Cerebellar cortex (tissue), 1 donor: Measurements from ENCODE around the gene ERICH4.
A peak's percentile ranks its signal among the peaks of the same experiment; 100 is the strongest.
"Not testable (repeated sequence)": the region's sequence is repeated elsewhere in the genome, so short reads cannot be mapped to it uniquely, and the experiment has no call there.

Experiments used
- DNase-seq: peaks from one replicate; pipeline ENCODE4 v3.0.0-alpha.2; 2015; ENCODE audit warnings: low spot score

ERICH4 gene

DNA sequence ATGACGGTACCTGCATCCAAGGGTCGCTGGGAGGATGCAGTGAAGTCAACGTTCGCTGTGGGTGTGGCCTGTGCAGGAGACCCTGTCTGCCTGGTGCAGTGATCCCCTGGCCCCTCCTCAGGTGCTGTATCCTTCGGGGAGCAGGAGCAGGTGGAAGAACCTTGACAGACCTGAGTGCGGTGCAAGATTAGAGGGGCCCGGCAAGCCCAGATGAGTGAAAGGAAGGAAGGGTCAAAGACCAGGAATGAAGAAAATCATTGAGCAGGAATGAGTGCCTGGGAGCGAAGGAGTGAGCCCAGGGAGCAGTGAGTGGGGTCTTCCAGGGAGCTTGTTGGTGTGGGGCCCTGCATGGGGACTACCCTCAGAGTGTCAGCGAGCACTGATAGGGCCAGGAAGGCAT, 28.5 kb upstream of the ERICH4 start:
- DNase-seq, result no peak

DNA sequence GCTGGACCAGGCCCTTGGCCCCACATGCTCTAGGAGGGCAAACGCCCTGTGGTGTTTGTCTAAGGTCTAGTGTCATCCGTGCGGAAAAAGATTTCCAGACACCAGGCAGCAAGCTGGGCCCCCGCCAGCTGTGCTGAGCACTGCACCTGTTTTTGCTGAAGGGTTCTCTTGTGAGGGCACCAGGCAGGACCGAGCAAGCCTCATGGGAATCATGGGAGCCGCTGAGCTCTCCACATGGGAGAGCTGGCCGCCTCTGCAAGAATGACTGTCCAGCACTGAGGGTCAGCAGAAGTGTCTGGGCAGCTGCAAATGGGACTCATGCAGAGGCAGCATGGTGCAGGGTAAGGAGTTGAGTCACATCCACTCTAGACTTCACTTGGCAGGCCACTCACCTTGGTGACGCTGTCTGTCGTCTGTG, 27.8 kb upstream of the ERICH4 start:
- DNase-seq, result no peak

- no peak for DNase-seq
Observed at GRCh38 chr19:41416194-41416674, 26.7 kb upstream of the ERICH4 start.

GRCh38 chr19:41420101-41420880, 22.7 kb upstream of the ERICH4 start:
- no peak for DNase-seq

DNA sequence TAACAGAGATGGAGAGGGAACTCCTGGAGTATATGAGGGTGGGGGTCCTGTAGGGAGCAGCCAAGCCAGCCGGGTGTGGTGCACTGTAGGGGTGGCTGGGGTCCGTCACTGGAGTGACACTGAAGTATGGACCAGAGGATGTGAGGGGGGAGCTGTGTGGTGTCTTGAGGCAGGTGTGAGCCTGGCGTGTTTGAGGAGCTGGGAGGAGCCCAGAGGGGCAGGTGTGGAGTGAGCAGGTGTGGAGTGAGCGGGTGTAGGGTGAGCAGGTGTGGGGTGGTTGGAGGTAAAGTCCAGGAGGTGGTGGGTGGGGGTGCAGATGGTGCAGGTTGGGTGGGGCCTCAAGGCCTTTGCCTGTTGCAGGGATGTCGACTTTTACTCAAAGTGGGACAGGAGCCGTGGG, 21.6 kb upstream of the ERICH4 start:
- no peak for DNase-seq

- no peak for DNase-seq
Observed at GRCh38 chr19:41421973-41422372, 21.0 kb upstream of the ERICH4 start.

GRCh38 chr19:41422456-41422855, 20.5 kb upstream of the ERICH4 start:
- DNase-seq, result no peak

DNA sequence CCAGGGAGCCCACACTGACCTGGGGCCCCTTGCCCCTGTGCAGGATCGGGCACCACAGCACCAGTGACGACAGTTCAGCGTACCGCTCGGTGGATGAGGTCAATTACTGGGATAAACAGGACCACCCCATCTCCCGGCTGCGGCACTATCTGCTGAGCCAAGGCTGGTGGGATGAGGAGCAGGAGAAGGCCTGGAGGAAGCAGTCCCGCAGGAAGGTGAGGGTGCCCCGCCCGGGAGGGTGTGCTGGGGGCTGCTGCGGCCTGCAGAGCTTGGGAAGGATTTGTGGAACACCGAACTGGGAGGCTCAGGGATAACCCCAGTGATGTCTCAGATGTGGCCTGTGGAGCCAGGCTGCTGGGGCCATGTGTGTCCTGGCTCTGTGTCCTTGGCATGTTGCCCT, 20.0 kb upstream of the ERICH4 start:
- DNase-seq, result no peak

- no peak for DNase-seq
Observed at GRCh38 chr19:41424335-41425173, 18.4 kb upstream of the ERICH4 start.

DNA sequence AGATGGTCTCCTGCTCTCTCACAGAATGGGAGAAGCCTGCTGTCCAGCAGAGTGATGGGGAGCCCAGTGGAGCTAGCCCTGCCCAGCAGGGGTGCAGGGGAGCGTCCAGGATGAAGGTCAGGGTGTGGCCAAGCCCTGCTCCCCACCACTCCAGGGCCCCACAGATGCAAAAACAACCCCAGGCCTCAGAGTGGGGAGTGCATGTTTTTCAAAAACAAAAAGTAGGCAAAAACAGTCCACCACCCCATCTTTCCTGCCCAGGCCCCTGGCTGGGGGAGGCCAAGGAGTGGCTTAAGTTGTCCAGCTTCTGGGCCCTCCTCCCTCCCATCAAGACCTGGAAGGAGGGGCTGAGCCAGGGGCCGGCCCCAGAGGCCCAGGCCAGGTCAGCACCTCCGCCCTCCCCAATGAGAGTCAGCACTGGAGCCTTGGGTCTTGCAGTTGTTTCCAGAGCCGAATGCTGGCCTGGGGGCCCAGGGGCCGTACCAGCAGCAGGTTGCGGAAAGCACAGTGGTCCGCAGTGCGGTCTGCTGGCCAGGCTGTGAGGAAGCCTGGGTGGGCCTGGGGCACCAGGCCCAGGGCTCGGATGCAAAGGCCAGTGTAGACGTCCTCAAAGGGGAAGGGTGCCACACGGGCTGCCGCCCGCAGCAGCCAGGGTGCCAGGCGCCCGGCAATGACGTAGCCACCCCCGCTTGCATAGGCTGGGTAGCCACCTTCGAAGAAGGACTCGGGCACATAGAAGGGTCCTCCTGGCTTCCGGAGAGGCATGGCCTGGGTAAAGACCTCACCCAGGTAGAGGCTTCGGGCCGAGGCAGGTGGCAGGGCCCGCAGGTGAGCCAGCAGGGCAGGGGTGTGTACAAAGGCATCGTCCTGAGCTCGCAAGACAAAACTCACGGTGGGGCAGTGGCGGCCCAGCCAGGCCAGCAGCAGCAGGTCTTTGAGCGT, 17.5 kb upstream of the ERICH4 start:
- no peak for DNase-seq

- no peak for DNase-seq
Observed at GRCh38 chr19:41426116-41426841, 16.7 kb upstream of the ERICH4 start.

- peak; percentile 36 for DNase-seq
Observed at GRCh38 chr19:41426952-41427646, 15.9 kb upstream of the ERICH4 start, which contains the start of gene B3GNT8. Gene B3GNT8 (minus strand): TSS chr19:41427374. CDS start chr19:41426778, 596 bp downstream.

DNA sequence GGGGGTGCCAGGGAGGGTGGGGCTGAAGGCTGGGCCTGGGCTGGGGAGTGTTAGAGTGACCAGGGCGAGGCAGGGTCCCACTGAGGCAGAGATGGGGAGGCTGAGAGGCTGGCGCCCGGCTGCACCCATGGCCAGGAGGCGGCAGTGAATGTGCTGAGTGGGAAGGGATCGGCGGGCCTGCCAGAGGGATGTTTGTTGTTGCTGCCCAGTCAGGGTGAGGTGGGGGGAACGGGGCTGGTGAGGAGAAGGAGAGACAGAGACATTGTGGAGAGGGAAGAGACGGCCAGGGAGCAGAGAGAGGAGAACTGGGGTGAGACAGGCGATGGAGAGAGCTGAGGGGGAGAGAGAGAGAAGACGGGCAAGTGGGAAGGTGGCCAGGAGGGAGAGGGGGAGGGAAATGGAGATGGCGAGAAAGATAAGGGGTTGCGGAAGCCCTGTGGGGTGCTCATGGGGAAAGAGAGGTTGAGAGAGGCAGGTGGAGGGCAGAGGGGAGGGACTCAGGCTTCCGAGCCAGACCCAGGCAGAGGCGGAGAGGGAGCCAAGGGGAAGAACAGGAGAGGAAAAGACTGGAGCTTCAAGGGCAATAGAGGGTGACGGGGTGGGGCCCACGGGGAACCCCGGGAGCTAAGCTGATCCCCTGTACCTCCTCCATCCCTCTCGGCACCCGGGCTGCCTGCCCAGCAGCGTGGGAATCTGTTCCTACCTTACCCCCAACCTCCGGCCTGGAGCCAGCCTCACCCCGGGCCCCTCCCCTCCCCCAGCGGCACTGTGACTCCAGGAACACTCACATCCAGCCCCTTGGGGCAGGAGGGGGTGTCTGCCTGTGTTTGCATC, 15.1 kb upstream of the ERICH4 start:
- DNase-seq, result peak; percentile 13

GRCh38 chr19:41428481-41428859, 14.5 kb upstream of the ERICH4 start:
- no peak for DNase-seq

DNA sequence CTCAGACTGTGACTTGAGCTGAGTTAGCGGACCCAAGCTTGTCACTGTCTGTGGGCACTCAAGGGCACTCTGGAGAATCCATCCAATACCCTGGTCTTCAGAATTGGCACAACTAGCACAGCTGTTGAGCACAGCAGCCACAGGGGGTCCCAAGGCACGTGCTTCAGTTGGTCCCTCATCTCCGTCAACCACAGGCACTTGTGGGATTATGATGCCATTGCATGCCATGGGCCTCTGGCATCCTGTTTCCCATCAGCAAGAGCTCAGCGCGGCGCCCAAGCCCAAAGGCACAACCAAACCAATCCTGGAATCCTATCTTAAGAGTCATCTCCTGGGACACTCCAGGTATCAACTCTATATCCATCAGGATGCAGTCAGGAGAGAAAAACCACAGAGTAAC, 12.0 kb upstream of the ERICH4 start:
- DNase-seq, result no peak

DNA sequence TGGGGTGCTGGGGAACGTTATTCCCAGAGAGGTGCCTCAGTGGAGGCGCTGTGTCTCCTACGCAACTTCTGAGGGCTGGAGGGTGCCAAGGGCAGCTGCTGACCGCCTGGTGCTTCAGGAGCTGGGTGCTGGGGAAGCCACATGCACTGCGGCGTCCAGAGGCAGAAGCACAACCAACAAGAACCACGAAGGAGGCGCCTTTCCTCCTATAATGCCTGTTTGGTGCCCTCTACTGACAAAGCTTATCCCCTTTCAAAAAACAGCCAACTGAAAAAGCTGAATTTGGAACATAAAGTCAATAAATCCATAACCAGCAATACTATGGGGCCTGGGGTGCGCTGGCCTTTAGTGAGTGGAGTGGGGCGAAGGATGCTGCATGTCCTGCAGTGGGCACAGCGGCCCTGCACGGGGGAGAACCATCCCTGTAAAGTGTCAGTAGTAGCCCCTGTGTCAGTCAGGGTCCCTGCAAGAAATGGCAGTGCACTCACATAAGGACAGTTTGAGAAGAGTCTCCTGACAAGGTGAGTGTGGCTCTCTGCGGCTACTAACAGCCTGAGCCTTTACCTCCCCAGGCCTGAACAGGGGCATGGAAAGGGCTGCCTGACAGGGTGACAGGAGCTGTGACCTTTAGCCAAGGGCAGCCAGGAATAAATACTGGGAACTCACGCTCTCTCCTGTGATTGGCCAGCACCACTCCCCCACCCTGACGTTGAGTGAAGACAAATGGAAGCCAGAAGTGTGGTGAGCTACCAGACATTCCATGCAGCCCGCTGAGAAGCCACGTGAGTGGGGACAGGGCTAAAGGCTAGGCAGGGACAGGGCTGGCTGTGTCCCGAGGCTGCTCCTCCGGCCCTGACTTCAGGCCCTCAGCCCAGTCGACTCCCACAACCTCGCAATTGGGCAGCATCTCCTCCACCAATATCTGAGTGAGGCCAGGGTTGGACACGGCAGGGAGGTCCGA, 11.2 kb upstream of the ERICH4 start:
- peak; percentile 47 for DNase-seq

DNA sequence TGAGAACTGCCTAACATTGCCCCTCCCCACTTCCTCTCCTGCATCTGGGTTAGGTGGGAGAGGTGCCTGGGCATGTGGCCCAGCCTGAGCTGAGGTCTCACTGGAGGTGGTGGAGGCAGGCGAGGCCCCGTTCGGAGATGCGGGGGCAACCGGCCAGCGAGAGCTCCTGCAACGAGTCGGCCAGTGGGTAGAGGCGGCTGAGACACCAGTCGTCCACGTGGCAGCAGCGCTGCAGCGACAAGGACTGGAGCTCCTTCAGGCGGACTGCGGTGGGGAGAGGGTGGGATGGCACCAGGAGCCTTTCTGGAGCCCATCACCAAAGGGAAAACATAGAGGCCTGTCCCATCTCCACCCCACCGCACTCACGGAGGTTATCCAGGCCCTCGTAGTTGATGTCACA, 9.8 kb upstream of the ERICH4 start:
- DNase-seq, result no peak

GRCh38 chr19:41434450-41434849, 8.5 kb upstream of the ERICH4 start:
- DNase-seq, result no peak

GRCh38 chr19:41435376-41435775, 7.6 kb upstream of the ERICH4 start:
- DNase-seq, result not testable (repeated sequence)
